ENCODE data around the gene LRRC37B.
"Not testable (repeated sequence)": the region's sequence is repeated elsewhere in the genome, so short reads cannot be mapped to it uniquely, and the experiment has no call there.

DNA sequence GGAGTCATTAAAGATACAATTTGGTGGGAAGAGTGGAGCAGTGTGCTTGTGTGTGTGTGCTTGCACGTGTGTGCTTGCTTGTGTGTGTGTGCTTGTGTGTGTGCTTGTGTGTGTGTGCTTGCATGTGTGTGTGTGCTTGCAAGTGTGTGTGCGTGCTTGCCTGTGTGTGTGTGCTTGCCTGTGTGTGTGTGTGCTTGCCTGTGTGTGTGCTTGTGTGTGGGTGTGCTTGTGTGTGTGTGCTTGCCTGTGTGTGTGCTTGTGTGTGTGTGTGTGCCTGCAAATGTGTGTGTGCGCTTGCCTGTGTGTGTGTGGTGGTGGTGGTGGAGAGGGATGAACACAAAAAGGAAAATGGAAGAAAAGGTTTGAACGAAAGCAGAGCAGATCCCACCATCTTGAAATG lies 20.1 kb downstream of the LRRC37B start:
- TF ChIP-seq, protein P1, sequence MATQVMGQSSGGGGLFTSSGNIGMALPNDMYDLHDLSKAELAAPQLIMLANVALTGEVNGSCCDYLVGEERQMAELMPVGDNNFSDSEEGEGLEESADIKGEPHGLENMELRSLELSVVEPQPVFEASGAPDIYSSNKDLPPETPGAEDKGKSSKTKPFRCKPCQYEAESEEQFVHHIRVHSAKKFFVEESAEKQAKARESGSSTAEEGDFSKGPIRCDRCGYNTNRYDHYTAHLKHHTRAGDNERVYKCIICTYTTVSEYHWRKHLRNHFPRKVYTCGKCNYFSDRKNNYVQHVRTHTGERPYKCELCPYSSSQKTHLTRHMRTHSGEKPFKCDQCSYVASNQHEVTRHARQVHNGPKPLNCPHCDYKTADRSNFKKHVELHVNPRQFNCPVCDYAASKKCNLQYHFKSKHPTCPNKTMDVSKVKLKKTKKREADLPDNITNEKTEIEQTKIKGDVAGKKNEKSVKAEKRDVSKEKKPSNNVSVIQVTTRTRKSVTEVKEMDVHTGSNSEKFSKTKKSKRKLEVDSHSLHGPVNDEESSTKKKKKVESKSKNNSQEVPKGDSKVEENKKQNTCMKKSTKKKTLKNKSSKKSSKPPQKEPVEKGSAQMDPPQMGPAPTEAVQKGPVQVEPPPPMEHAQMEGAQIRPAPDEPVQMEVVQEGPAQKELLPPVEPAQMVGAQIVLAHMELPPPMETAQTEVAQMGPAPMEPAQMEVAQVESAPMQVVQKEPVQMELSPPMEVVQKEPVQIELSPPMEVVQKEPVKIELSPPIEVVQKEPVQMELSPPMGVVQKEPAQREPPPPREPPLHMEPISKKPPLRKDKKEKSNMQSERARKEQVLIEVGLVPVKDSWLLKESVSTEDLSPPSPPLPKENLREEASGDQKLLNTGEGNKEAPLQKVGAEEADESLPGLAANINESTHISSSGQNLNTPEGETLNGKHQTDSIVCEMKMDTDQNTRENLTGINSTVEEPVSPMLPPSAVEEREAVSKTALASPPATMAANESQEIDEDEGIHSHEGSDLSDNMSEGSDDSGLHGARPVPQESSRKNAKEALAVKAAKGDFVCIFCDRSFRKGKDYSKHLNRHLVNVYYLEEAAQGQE (IDR thresholded peaks at IDR 0.05; ENCODE audit: borderline replicate concordance), result not testable (repeated sequence)
- TF ChIP-seq, protein P2, sequence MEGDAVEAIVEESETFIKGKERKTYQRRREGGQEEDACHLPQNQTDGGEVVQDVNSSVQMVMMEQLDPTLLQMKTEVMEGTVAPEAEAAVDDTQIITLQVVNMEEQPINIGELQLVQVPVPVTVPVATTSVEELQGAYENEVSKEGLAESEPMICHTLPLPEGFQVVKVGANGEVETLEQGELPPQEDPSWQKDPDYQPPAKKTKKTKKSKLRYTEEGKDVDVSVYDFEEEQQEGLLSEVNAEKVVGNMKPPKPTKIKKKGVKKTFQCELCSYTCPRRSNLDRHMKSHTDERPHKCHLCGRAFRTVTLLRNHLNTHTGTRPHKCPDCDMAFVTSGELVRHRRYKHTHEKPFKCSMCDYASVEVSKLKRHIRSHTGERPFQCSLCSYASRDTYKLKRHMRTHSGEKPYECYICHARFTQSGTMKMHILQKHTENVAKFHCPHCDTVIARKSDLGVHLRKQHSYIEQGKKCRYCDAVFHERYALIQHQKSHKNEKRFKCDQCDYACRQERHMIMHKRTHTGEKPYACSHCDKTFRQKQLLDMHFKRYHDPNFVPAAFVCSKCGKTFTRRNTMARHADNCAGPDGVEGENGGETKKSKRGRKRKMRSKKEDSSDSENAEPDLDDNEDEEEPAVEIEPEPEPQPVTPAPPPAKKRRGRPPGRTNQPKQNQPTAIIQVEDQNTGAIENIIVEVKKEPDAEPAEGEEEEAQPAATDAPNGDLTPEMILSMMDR (IDR thresholded peaks at IDR 0.05; ENCODE audit: poor library complexity, severe bottlenecking), result not testable (repeated sequence)
- TF ChIP-seq POLR2AphosphoS5 (IDR thresholded peaks at IDR 0.05), result not testable (repeated sequence)
